HUES64 (cell line): ENCODE measurements around the gene SPTLC3.

Experiments used
- H3K27ac ChIP-seq: 2 replicates; pipeline ENCODE4 v1.7.0; 2013; ENCODE audit warnings: low read depth, low read length, inconsistent platforms
- H3K27me3 ChIP-seq: 2 replicates; pipeline ENCODE4 v1.6.1; 2013; ENCODE audit warnings: mild to moderate bottlenecking, low read length; ENCODE audit not compliant: insufficient read depth
- H3K36me3 ChIP-seq: 2 replicates; pipeline ENCODE4 v1.6.1; 2013; ENCODE audit warnings: mild to moderate bottlenecking, low read length; ENCODE audit not compliant: insufficient read depth
- H3K4me1 ChIP-seq: 2 replicates; pipeline ENCODE4 v1.6.1; 2013; ENCODE audit warnings: mild to moderate bottlenecking, low read length, moderate library complexity; ENCODE audit not compliant: insufficient read depth
- H3K4me3 ChIP-seq: 2 replicates; pipeline ENCODE4 v1.5.1; 2013; ENCODE audit warnings: mild to moderate bottlenecking, low read length, moderate library complexity
- H3K9ac ChIP-seq: 2 replicates; pipeline ENCODE4 v1.6.1; 2013; ENCODE audit warnings: mild to moderate bottlenecking, low read depth, low read length
- H3K9me3 ChIP-seq: 2 replicates; pipeline ENCODE4 v1.6.1; 2013; ENCODE audit warnings: low read depth, low read length; ENCODE audit not compliant: insufficient read depth
- WGBS: fragments of 150-250, 120-280 bp; methylation state at CpG from one replicate; pipeline ENCODE4 v1.1.7; 2013; ENCODE audit warnings: missing lambda C conversion rate; 5-methylcytosine and 5-hydroxymethylcytosine counted together

SPTLC3 gene

DNA sequence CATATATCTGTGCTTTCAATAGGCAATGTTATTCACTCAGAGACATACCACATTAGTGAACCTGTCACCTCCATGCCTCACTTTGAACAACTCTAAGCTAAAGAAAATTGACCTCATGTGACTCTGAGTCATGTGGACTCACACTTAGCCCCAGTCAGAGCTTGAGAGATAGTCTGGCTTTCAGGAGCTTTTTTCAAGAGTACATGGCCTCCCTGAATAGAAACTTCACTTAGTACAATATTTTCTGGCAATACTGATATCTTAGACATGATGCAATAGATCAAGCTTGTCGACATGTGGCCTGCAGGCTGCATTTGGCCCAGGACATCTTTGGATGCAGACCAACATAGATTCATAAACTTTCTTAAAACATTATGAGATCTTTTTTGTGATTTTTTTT is 8.5 kb downstream of the SPTLC3 start:
- Histone ChIP-seq H3K9ac (no peak overlapping the region), H3K4me3 (no peak overlapping the region), H3K27me3 (no peaks in the 10 kb centered on the region), H3K36me3 (no peaks in the 10 kb centered on the region; the same call in 1 of the 2 replicates), H3K27ac (no peak overlapping the region), H3K9me3 (peaks cover 16% of the 10 kb centered on the region), H3K4me1 (peaks cover 14% of the 10 kb centered on the region)
- 60% methylated on average over 1 of the region's 1 CpG for WGBS

DNA sequence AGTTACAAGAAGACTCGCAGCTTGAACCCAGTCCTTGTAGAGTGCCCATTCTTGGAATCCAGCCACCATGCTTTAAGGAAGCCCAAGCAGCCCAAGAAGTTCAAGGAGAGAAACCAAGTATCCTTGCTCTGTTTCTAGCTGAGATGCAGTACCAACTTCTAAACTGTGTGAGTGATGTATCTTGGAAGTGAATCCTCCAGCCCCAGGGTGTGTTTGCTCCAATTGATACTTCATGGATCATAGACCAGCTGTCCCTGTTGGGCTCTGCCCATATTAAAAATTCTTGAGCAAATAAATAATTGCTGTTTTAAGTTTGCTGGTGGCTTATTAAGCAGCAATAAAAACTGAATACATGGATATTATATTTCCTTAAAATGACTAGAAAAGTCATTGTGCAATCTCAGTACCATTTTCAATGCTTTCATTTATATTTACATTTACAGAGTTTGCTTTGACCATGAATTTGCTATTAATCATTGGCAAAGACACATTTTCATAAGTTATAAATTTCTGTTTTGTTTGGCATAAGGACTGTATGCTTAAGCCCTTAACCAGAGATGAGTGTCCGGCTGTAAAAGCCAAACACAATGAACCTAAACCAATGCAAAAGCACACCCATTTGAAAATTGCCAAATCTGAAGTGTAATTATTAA is 9.2 kb downstream of the SPTLC3 start:
- H3K27me3 ChIP-seq, result no peaks in the 10 kb centered on the region
- peaks cover 8% of the 10 kb centered on the region; the same call in 1 of the 2 replicates for H3K4me1 ChIP-seq
- WGBS, result 96% methylated on average over 2 of the region's 2 CpGs
- no peak overlapping the region for H3K9ac ChIP-seq
- peaks cover 24% of the 10 kb centered on the region for H3K9me3 ChIP-seq
- no peak overlapping the region for H3K27ac ChIP-seq
- H3K4me3 ChIP-seq, result no peak overlapping the region
- no peaks in the 10 kb centered on the region; the same call in 1 of the 2 replicates for H3K36me3 ChIP-seq

DNA sequence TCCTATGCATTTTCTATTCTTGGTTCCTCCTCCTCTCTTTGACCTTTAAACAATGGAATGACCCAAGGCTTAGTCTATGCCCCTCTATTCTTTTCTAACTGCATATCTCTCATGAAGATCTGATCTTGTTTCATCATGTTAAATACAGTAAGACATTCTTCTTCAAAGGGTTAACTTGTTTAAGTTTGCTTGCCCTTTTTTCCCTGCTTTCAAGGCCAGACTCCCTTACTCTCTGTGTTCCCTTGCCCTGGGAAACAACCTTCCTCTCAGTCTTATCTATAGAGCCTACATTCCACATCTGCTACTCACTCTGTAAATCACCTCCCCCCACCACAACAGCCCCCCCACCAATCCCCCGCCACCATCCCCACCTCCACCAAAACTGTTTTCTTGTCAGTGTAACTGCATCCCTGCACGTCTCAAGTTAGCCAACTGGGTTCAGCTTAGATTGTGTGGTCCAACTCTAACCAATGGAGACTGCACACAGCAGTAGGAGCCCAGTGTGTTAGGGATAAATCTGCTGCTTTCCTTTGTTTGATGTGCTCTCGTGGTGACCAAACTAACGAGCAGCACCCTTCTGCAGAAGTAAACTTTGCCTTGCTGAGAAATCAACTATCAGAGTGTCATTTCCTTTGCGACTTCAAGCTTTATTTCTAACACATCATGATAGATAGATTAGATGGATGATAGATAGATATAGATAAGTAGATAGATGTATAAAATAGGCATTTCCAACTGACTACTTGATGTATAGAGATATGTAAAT is 12.6 kb downstream of the SPTLC3 start:
- WGBS, result 96% methylated on average over 4 of the region's 5 CpGs
- Histone ChIP-seq H3K4me1 (no peaks in the 10 kb centered on the region), H3K27ac (no peak overlapping the region), H3K9me3 (peaks cover 25% of the 10 kb centered on the region), H3K27me3 (no peaks in the 10 kb centered on the region), H3K36me3 (no peaks in the 10 kb centered on the region; the same call in 1 of the 2 replicates), H3K9ac (no peak overlapping the region), H3K4me3 (no peak overlapping the region)

DNA sequence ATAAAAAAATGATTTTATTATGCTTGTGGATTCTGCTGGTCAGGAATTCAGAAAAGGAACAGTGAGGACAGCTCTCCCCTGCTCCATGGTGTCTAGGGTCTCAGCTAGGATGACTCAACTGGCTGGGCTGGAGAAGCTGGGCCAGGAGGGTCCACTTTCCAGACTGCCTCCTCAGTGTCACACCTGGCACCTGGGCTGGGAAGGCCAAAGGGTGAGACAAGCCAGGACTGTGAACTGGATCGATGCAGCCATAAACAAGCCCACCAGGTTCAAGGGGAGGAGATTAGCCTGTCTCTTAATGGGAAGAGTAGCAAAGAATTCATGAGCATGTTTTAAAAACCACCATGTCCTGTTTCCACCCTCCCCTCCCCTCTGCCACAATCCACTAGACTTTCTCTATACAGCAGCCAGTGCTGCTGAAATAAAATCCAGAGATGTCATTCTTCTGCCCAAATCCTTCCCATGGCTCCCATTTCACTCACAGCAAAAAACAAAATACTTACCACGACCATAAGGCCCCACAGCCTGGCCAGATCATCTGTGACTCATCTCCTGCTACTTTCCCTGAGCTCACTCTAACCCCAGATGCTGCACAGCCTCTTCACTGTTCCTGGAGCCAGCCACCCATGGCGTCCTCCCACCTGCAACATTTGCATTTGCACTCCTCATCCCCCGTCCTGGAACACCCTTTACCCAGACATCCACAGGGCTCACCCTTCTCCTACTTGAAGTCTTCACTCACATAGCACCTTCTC is 13.8 kb downstream of the SPTLC3 start:
- H3K27me3 ChIP-seq, result no peaks in the 10 kb centered on the region
- no peaks in the 10 kb centered on the region for H3K4me1 ChIP-seq
- H3K36me3 ChIP-seq, result no peaks in the 10 kb centered on the region; the same call in 1 of the 2 replicates
- no peak overlapping the region for H3K4me3 ChIP-seq
- peaks cover 25% of the 10 kb centered on the region for H3K9me3 ChIP-seq
- H3K9ac ChIP-seq, result no peak overlapping the region
- 72% methylated on average over 4 of the region's 4 CpGs for WGBS
- no peak overlapping the region for H3K27ac ChIP-seq

DNA sequence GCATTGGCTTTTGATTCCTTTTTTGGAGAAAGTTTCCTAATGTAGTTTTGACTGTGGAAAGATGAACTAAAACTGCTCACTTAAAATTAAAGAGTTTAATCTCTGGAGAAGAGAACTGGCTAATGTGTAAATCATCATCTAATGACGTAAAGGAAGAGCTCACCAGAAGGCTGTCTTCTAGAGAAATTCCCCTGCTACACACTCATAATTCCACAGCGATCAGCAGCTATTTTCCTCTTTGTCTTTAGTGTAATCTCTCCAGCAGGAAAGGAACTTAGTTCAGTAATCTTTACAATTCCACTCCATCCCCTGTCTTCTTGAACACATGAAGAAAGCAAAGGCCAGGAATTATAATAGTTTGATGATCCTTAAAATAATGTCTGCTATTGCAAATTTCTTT is 15.8 kb downstream of the SPTLC3 start:
- H3K9me3 ChIP-seq, result peaks cover 25% of the 10 kb centered on the region
- no peaks in the 10 kb centered on the region for H3K27me3 ChIP-seq
- no peak overlapping the region for H3K9ac ChIP-seq
- no peak overlapping the region for H3K27ac ChIP-seq
- H3K4me1 ChIP-seq, result peaks cover 7% of the 10 kb centered on the region; the same call in 1 of the 2 replicates
- no peaks in the 10 kb centered on the region; the same call in 1 of the 2 replicates for H3K36me3 ChIP-seq
- no peak overlapping the region for H3K4me3 ChIP-seq
- 93% methylated on average over 2 of the region's 2 CpGs for WGBS

DNA sequence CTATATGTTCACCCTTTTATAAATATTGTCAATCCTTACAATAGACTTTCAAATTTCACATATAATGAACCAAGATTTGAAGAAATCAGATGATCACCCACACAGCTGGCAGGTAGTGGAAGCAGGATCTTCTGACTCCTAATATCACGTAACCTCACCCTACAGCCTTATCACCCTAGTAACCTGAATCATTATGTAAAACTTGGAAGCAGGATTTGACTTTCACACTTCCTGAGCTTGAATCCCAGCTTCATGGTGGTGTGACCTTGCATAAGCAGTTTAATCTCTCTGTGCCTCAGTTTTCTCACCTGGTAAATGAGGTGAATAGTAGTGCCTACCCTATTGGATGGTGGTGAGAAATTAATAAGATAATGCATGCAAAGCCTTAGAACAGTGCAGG is 16.4 kb downstream of the SPTLC3 start:
- no peak overlapping the region for H3K27ac ChIP-seq
- peaks cover 11% of the 10 kb centered on the region; the same call in 1 of the 2 replicates for H3K4me1 ChIP-seq
- peaks cover 25% of the 10 kb centered on the region for H3K9me3 ChIP-seq
- H3K4me3 ChIP-seq, result no peak overlapping the region
- H3K27me3 ChIP-seq, result no peaks in the 10 kb centered on the region
- no peaks in the 10 kb centered on the region; the same call in 1 of the 2 replicates for H3K36me3 ChIP-seq
- H3K9ac ChIP-seq, result no peak overlapping the region
- 95% methylated on average over 1 of the region's 1 CpG for WGBS

DNA sequence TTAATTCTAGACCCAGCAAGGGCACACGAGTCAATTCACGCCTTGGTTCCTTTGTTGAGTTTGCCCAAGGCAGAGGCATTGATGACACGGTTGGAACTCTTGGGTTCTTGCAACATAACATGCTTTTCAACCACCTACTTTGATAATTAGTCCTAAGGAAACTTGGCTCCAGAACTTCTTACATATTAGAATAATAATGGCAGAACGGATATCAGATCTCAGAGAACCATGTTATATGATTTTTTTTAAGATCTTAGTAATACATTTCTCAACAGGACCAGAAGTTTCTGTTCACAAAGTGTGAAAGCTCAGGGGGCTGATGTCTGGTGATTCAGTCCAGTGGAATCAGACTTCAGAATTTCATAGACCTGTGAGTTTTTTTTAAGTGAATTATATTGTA is 19.2 kb downstream of the SPTLC3 start:
- Histone ChIP-seq H3K27me3 (no peaks in the 10 kb centered on the region), H3K4me1 (peaks cover 11% of the 10 kb centered on the region; the same call in 1 of the 2 replicates), H3K9me3 (0 out of 2 replicates have a peak, but pooled peaks cover 1% of the 10 kb centered on the region), H3K4me3 (no peak overlapping the region), H3K27ac (no peak overlapping the region), H3K9ac (no peak overlapping the region), H3K36me3 (no peaks in the 10 kb centered on the region)
- 84% methylated on average over 3 of the region's 4 CpGs for WGBS

DNA sequence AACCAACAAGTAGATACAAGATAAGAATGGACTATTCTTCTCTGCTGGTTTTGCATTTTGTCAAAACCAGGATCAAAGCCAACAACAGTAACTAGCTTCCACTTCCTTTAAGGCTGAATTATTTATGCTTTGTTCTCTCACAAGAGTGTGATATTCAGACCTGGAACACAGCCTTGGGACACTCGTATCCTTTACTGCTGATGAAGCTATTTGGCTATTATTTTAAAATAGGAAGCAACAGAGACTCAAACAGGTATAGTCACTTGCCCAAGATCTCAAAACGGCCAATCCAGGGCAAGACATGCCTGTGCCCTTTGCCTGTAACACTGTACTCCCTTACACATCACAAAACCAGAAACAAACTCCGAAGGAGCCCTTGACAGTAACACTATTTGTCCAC is 19.9 kb downstream of the SPTLC3 start:
- Histone ChIP-seq H3K27ac (no peak overlapping the region), H3K9me3 (no peaks in the 10 kb centered on the region), H3K9ac (no peak overlapping the region), H3K4me1 (peaks cover 11% of the 10 kb centered on the region; the same call in 1 of the 2 replicates), H3K36me3 (no peaks in the 10 kb centered on the region), H3K4me3 (no peak overlapping the region), H3K27me3 (no peaks in the 10 kb centered on the region)
- 83% methylated on average over 3 of the region's 3 CpGs for WGBS

DNA sequence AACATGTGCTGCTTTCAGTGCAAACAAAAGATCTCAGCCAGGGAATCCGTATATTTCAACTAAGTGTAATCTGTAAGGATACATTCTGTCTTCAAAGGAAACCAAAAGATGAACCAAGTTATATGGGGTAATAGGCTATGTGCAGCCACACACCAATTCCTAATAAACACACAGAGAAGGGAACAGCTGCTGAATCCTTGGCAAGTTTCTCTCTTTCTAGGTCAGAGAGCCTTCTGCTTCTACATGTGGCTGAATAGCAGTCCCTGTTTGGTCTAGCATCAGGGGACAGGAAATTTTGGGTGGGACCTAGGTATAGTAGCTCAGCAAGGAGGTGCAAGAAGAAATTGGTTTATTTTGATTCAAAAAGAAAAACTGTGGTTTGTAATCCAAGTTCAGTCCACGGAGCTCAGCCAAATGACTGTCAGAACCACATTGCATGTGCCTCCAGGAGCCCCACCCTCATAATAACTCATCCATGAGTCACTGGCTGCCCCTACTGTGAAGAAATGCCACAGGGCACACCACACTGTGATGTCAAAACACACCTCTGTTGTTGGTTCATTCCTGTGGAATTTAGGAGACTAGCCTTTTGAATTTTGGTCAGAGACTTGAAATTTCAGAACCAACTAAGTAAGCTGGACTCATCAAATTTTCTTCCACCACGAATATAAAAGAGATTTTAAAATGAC is 21.1 kb downstream of the SPTLC3 start:
- Histone ChIP-seq H3K4me3 (no peak overlapping the region), H3K9me3 (no peaks in the 10 kb centered on the region), H3K4me1 (peaks cover 11% of the 10 kb centered on the region; the same call in 1 of the 2 replicates), H3K9ac (no peak overlapping the region), H3K27ac (no peak overlapping the region; the same call in 1 of the 2 replicates), H3K36me3 (no peaks in the 10 kb centered on the region), H3K27me3 (no peaks in the 10 kb centered on the region)
- WGBS, result 51% methylated on average over 3 of the region's 3 CpGs

DNA sequence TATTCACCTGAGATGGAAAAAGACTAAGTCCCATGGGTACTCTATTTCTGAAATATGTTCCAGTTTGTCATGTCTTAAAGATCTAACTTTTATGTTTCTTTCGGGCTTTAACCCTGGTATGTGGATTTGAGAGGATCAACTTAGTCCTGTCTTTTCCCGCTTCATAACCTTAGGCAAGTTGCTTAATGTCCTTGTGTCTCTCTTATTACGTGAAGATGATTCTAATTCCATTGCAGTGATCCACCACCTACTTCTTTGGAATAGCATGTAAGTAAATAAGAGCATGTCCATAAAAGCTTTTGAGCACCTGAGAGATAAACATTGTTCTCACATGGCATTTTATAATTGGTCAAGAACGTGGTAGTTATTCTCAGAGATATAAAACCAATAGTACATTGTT is 23.0 kb downstream of the SPTLC3 start:
- H3K36me3 ChIP-seq, result no peaks in the 10 kb centered on the region
- H3K27me3 ChIP-seq, result no peaks in the 10 kb centered on the region; the same call in 1 of the 2 replicates
- H3K27ac ChIP-seq, result no peak overlapping the region
- no peak overlapping the region for H3K4me3 ChIP-seq
- 97% methylated on average over 4 of the region's 4 CpGs for WGBS
- no peaks in the 10 kb centered on the region for H3K9me3 ChIP-seq
- H3K4me1 ChIP-seq, result peaks cover 11% of the 10 kb centered on the region; the same call in 1 of the 2 replicates
- H3K9ac ChIP-seq, result no peak overlapping the region
